Measurements from ENCODE around the gene TRAPPC10. TPM values are rescaled to one million over a fixed set of nuclear protein-coding genes. Genes with fewer than 3 reads are reported as not detected.

The TRAPPC10 gene
- total and polyA plus RNA-seq, 2 donors = 11.2 to 27.8 TPM

DNA sequence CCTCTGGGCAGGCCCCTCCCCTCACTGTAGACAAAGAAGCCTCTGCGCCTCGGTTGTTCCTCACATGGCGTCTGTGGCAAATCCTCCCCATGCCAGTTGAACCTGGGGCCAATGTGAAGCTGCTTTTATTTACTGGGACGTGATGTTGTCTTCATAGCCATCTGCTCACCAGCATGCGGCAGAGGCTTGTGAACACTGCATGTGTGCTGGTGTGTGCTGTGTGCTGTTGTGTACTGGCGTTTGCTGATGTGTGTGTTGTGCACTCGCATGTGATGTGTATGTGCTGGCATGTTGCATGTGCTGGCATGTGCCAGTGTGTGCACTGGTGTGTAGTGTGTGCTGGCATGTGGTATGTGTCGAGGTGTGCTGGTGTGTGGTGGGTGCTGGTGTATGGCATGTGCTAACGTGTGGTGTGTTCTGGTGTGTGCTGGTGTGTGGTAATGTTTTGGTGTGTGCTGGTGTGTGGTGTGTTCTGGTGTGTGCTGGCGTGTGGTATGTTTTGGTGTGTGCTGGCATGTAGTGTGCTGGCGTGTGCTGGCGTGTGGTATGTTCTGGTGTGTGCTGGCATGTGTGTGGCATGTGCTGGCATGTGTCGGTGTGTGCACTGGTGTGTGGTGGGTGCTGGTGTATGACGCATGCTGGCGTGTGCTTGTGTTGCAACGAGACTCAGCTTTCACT, 37.2 kb upstream of the TRAPPC10 start:
- Histone ChIP-seq H3K4me3 (ENCODE audit: low read depth, low read length) (no peak overlapping the region), H3K27ac (ENCODE audit: low read depth) (no peak overlapping the region), H3K4me1 (ENCODE audit: insufficient read depth) (no peaks in the 10 kb centered on the region), H3K36me3 (ENCODE audit: insufficient read depth) (no peaks in the 10 kb centered on the region)
- 85% methylated on average over 16 of the region's 16 CpGs for WGBS
- DNase-seq (ENCODE audit: extremely low spot score) = no peak

DNA sequence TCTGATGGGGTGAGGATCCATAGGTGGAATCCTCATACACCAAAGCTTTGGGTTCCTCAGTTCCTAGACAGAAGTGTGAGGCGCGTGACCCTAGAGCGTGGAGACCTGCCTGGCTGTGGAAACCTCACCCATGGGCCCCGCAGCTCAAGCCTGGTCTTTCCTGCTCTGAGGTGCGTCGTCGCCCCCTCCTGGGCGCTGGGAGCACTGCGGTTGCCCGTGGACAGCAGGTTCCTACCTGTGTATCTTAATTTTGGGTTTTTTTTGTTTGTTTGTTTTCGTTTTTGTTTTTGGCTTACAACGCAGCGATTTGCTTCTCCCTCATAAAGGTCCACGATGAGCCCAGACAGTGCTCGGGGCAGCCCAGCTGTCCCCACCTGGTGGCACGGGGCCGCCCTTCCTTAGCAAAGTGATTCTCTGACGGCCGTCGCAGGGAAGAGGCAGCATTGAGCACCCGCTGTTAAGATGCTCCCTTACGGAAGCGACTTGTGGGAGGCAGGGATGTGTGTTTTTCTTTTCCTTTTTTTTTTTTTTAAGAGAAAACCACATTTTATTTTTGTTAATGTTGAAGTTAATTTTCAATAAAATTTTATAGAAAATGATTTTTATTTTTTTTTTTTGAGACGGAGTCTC, 36.5 kb upstream of the TRAPPC10 start:
- 26% methylated on average over 24 of the region's 24 CpGs for WGBS
- Histone ChIP-seq H3K4me3 (ENCODE audit: low read depth, low read length) (no peak overlapping the region), H3K36me3 (ENCODE audit: insufficient read depth) (no peaks in the 10 kb centered on the region), H3K27ac (ENCODE audit: low read depth) (no peak overlapping the region), H3K4me1 (ENCODE audit: insufficient read depth) (no peaks in the 10 kb centered on the region)
- no peak for DNase-seq (ENCODE audit: extremely low spot score)

- Histone ChIP-seq H3K4me1 (ENCODE audit: insufficient read depth) (no peaks in the 10 kb centered on the region), H3K27ac (ENCODE audit: low read depth) (no peak overlapping the region), H3K4me3 (ENCODE audit: low read depth, low read length) (no peak overlapping the region), H3K36me3 (ENCODE audit: insufficient read depth) (no peaks in the 10 kb centered on the region)
- 79% methylated on average over 9 of the region's 9 CpGs for WGBS
- no peak for DNase-seq (ENCODE audit: extremely low spot score)
Observed at GRCh38 chr21:43976661-43977060, 35.4 kb upstream of the TRAPPC10 start.

GRCh38 chr21:43978060-43978459, 34.0 kb upstream of the TRAPPC10 start:
- no peaks in the 10 kb centered on the region for H3K36me3 ChIP-seq (ENCODE audit: insufficient read depth)
- 97% methylated on average over 10 of the region's 10 CpGs for WGBS
- DNase-seq (ENCODE audit: extremely low spot score) = no peak
- H3K4me3 ChIP-seq (ENCODE audit: low read depth, low read length) = no peak overlapping the region
- H3K4me1 ChIP-seq (ENCODE audit: insufficient read depth) = no peaks in the 10 kb centered on the region
- no peak overlapping the region for H3K27ac ChIP-seq (ENCODE audit: low read depth)

GRCh38 chr21:43979654-43980053, 32.5 kb upstream of the TRAPPC10 start:
- Histone ChIP-seq H3K27ac (ENCODE audit: low read depth) (no peak overlapping the region), H3K36me3 (ENCODE audit: insufficient read depth) (no peaks in the 10 kb centered on the region), H3K4me1 (ENCODE audit: insufficient read depth) (no peaks in the 10 kb centered on the region), H3K4me3 (ENCODE audit: low read depth, low read length) (no peak overlapping the region)
- 81% methylated on average over 7 of the region's 7 CpGs for WGBS
- no peak for DNase-seq (ENCODE audit: extremely low spot score)

DNA sequence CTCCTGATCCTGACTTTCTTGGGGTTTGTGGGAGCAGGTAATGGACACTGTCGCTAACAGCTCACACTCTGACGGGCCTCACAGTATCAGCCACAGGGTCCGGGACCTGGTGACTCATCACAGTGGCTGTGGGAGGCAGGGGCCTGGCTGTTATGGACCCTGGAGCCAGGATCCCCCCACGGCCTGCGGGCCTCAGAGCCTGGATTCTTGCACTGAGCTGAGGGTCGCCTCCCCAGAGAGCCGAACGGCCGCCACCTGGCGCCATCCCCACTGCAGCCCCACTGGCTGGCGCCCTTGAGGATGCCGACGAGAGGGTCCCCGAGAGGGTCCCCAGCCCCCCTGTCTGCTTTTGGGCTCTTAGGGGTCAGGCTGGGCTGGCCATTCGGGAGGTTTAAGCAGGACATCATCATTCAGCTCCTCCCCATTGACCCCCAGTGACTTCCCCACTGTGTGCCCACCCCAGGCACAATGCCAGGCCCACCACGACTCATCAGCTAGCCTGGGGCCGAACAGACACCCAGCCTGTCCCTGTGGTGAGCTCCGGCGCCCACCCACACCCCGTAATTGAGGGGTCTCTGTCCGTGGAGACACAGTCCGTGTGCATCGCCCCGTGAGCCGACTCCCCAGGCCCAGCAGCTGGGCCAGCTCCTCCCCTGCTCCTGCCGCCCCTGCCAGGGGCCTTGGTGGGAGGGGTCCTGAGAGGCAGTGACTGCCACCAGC, 30.8 kb upstream of the TRAPPC10 start:
- Histone ChIP-seq H3K4me3 (ENCODE audit: low read depth, low read length) (no peak overlapping the region), H3K4me1 (ENCODE audit: insufficient read depth) (no peaks in the 10 kb centered on the region), H3K27ac (ENCODE audit: low read depth) (no peak overlapping the region), H3K36me3 (ENCODE audit: insufficient read depth) (no peaks in the 10 kb centered on the region)
- WGBS = 82% methylated on average over 26 of the region's 26 CpGs
- DNase-seq (ENCODE audit: extremely low spot score) = no peak

GRCh38 chr21:43981871-43982210, 30.3 kb upstream of the TRAPPC10 start:
- no peak for DNase-seq (ENCODE audit: extremely low spot score)
- no peaks in the 10 kb centered on the region for H3K36me3 ChIP-seq (ENCODE audit: insufficient read depth)
- no peak overlapping the region for H3K4me3 ChIP-seq (ENCODE audit: low read depth, low read length)
- 79% methylated on average over 13 of the region's 13 CpGs for WGBS
- H3K4me1 ChIP-seq (ENCODE audit: insufficient read depth) = no peaks in the 10 kb centered on the region
- no peak overlapping the region for H3K27ac ChIP-seq (ENCODE audit: low read depth)

GRCh38 chr21:43982489-43983078, 29.5 kb upstream of the TRAPPC10 start:
- no peak overlapping the region for H3K4me3 ChIP-seq (ENCODE audit: low read depth, low read length)
- DNase-seq (ENCODE audit: extremely low spot score) = no peak
- H3K36me3 ChIP-seq (ENCODE audit: insufficient read depth) = no peaks in the 10 kb centered on the region
- H3K27ac ChIP-seq (ENCODE audit: low read depth) = no peak overlapping the region
- 92% methylated on average over 32 of the region's 32 CpGs for WGBS
- no peaks in the 10 kb centered on the region for H3K4me1 ChIP-seq (ENCODE audit: insufficient read depth)

DNA sequence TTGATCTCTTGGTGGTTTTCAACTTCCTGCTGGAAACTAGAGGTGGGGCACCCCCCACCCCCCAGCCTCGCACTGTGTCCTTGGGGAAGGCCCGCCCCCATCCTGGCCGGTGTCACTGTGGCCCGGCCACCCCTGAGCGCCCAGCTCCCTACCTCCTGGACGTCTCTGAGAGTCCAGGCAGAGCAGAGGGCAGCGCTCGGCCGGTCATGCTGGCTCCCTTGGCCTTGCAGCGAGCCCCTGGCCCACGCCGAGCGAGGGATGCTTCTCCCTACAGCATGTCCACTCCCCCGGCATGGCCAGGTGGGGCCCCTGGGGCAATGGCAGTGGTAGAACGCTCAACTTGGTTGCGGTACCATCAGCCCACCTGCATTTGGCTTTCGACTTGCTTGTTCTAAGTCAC, 28.7 kb upstream of the TRAPPC10 start:
- no peak overlapping the region for H3K27ac ChIP-seq (ENCODE audit: low read depth)
- no peak overlapping the region for H3K4me3 ChIP-seq (ENCODE audit: low read depth, low read length)
- H3K36me3 ChIP-seq (ENCODE audit: insufficient read depth) = no peaks in the 10 kb centered on the region
- WGBS = 89% methylated on average over 17 of the region's 17 CpGs
- no peak for DNase-seq (ENCODE audit: extremely low spot score)
- H3K4me1 ChIP-seq (ENCODE audit: insufficient read depth) = no peaks in the 10 kb centered on the region

- Histone ChIP-seq H3K4me1 (ENCODE audit: insufficient read depth) (no peaks in the 10 kb centered on the region), H3K27ac (ENCODE audit: low read depth) (no peak overlapping the region), H3K4me3 (ENCODE audit: low read depth, low read length) (no peak overlapping the region), H3K36me3 (ENCODE audit: insufficient read depth) (no peaks in the 10 kb centered on the region)
- 89% methylated on average over 25 of the region's 25 CpGs for WGBS
- DNase-seq (ENCODE audit: extremely low spot score) = no peak
Observed at GRCh38 chr21:43983860-43984420, 28.2 kb upstream of the TRAPPC10 start.

- no peak overlapping the region for H3K4me3 ChIP-seq (ENCODE audit: low read depth, low read length)
- no peak overlapping the region for H3K27ac ChIP-seq (ENCODE audit: low read depth)
- no peaks in the 10 kb centered on the region for H3K36me3 ChIP-seq (ENCODE audit: insufficient read depth)
- no peak for DNase-seq (ENCODE audit: extremely low spot score)
- H3K4me1 ChIP-seq (ENCODE audit: insufficient read depth) = no peaks in the 10 kb centered on the region
- WGBS = 88% methylated on average over 31 of the region's 31 CpGs
Observed at GRCh38 chr21:43984905-43985689, 27.0 kb upstream of the TRAPPC10 start.

GRCh38 chr21:43985690-43986251, 26.3 kb upstream of the TRAPPC10 start:
- 19% methylated on average over 22 of the region's 22 CpGs for WGBS
- Histone ChIP-seq H3K36me3 (ENCODE audit: insufficient read depth) (no peaks in the 10 kb centered on the region), H3K4me1 (ENCODE audit: insufficient read depth) (no peaks in the 10 kb centered on the region), H3K4me3 (ENCODE audit: low read depth, low read length) (no peak overlapping the region), H3K27ac (ENCODE audit: low read depth) (no peak overlapping the region)
- DNase-seq (ENCODE audit: extremely low spot score) = no peak
